Stimulated activated CD4-positive, alpha-beta T cell treated with anti-CD3 and anti-CD28 coated beads, Interleukin-15, amount 100 ng/mL, for 48 hours (primary cell): ENCODE data around the gene UBE2L3.
"Not testable (repeated sequence)": the region's sequence is repeated elsewhere in the genome, so short reads cannot be mapped to it uniquely, and the experiment has no call there.

Source experiments
- DNase-seq, 2 donors: peaks; one replicate each; pipeline ENCODE4 v3.0.0-alpha.2; 2020; ENCODE audit warnings: low read depth in 2 of 2

The UBE2L3 gene

DNA sequence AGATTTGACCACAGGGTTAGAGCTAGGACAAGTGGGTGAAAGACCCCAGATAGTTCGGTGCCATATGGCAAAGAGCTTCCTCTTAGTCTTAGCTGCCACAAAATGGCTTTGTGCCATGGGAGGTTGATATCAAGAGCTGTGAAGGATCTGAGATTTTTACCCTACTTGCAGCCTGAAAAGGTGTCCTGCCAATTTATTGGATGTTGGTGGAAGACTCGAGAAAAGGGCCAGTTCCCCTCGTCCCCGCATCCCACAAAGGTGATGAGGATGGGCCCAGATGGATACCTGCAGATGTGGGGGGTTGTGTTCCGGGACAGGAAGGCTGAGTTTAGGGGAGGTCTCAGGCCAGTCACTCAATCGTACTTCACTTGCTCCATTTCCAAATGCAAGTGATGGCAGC is 35.1 kb downstream of the UBE2L3 start:
- no peak for DNase-seq

DNA sequence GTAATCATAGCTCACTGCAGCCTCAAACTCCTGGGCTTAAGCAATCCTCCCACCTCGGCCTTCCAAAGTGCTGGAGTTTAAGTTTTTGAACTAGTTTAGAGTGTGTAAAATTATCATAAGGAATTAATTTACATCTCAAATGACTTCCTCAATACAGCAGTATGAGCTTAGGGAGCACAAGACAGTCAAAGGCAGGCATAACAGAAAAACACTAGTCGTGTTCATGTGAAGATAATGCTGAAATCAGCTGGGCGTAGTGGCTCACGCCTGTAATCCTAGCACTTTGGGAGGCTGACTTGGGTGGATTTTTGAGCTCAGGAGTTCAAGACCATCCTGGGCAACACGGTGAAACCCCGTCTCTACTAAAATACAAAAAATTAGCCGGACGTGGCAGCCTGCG is 36.5 kb downstream of the UBE2L3 start:
- DNase-seq: no peak

DNA sequence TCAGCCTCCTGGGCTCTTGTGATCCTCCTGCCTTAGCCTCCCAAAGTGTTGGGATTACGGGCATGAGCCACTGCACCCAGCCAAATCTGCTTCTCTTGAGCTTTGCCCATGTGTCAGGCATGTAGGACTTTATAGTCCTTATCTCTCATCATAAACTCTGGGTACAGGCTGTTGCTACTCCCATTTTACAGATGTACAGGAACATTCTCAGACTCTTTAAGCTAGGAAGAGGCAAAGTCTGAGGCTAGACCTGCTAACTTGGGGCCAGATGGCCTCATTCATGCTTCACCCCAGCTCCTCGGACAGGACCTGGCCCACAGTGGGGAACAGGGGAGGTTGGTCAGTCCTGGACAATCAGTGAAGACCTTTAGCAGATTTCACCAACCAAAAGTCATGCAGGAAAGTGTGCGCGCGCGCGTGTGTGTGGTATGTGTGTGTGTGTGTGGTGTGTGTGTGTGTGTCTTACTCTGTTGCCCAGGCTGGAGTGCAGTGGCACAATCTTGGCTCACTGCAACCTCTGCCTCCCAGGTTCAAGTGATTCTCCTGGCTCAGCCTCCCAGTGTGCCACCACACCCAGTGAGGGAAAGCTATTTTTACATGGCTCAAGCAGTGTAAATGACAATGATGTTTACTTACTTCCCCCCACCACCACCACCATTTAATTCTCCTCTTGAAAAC is 38.5 kb downstream of the UBE2L3 start:
- DNase-seq: no peak

DNA sequence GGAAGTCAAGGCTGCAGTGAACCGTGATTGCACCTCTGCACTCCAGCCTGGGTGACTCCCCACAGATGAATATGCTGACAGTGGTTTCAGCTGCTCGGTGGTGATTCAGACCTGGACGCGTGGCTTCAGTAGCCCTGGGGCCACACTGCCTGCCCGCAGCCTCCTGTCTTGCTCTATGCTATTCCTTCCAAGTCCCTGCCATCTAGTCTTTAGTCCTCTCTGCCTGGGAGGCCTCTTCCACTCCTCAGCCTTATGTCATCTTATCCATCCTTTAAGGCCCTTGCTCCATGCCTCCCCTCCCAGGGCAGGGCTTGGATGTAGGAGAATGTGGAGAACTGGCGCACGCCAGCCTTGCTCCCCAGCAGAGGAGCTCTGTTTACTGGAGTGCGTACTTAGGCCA is 39.3 kb downstream of the UBE2L3 start:
- DNase-seq: no peak

DNA sequence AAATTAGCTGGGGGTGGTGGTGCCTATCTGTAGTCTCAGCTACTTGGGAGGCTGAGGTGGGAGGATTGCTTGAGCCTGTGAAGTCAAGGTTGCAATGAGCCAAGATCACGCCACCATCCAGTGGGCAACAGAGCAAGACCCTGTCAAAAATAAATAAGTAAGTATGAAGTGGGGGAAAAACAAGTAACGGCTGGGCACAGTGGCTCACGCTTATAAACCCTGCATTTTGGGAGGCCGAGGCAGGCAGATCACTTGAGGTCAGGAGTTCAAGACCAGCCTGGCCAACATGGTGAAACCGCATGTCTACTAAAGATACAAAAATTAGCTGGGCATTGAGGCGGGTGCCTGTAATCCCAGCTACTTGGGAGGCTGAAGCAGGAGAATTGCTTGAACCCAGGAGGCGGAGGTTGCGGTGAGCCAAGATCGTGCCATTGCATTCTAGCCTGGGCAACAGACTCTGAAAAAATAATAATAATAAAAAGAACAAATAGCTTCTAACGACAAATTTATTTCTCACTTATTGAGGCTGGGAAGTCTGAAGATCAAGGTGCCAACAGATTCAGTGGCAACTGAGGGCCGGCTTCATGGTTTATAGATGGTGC is 42.1 kb downstream of the UBE2L3 start:
- DNase-seq: not testable (repeated sequence)

DNA sequence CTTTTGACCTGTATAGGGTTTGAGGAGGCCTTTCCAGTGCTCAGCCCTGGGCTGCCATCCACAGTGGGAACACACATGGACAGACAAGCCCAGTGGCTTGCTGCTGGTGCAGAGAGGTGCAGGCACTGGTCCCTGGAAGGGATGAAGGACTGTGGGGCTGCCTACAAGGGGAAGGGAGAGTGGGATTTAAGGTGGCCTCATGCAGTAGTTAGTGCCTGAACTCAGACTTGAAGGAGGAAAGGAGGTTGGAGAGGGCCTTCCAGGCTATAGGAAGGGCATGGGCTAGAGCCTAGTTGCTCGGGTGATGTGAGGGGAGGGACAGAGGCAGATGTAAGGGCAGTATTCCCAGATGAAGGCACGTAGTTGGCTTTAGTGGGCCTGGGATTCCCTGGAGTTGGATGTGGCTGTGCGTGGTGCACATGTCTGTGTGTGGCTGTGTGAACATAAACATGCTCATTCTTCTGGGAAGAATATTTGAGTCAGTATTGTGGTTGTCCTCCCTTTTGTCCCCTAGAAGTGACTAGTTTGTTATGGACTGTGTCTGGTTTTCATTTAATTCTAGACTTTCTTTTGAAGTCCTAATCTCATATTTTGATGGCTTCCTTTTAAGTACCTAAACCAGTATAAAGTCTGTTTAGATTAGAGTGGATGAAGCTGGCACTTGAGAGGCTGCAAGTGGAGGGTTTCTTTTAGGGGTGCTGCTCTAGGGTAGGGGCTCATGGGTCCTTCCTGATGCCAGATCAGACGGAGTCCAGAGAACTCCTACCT is 43.9 kb downstream of the UBE2L3 start:
- DNase-seq: no peak

DNA sequence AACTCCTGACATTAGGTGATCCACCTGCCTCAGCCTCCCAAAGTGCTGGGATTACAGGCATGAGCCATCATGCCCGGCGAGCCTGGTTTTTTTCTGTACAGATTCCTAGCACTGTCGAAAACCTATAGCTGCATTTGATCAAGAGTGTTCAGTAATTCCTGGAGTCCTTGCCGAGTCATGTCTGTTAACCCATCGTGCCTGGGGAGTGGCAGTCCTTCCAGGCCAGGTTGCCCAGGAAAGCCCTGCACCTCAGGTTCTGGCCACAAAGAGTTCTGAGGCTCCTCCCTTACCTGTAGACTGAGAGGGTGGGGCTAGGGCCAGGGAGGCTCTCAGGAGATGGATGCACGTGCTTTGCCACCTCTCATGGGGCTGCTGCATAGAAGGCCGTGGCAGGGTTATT is 45.3 kb downstream of the UBE2L3 start:
- no peak for DNase-seq

DNA sequence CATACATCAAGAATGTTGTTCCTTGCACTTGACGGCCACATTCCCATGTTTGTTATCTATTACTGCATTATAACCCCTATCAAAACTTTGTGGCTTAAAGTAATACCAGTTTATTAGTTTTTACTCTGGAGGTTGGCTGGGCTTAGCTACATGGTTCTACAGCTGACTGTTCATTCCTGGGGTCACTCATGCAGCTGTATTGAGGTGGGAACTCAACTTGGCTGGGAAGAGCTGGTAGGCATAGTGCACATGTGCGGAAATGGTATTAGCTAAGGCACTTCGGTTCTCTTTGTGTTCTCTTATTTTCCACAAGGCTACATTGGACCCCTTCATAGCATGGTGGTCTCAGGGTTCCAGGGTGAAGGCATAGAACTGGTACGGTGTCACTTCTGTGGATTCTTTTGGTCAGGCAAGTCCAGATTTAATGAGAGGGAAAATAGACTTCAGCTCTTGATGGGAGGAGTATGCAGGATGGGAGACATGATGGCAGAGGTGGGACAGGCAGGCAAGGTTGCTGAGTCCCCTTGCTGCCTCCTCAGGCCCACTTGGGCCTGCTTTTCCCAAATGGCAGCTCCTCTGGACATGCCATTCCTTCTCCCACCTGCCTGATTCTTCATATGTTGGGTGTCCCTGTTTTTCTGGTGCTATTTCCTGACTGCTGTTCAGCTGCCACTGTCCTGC is 46.2 kb downstream of the UBE2L3 start:
- DNase-seq: no peak

DNA sequence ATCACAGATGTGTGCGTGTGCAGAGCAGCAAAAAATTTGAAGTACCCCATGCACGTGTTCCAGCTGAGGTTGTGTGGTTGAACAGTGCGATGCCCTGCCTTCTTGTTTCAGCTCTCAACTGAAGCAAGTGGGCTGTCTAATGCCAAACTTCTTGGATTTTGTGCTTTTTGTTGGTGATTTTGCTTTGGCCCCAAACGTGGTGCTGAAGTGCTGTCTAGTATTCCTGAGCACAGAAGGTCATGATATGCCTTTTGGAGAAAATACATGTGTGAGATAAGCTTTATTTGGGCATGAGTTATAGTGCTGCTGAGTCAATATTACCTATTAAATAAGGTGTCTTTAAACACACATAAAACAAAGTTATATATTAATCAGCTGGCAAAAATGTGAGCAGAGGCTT is 48.2 kb downstream of the UBE2L3 start:
- no peak for DNase-seq

DNA sequence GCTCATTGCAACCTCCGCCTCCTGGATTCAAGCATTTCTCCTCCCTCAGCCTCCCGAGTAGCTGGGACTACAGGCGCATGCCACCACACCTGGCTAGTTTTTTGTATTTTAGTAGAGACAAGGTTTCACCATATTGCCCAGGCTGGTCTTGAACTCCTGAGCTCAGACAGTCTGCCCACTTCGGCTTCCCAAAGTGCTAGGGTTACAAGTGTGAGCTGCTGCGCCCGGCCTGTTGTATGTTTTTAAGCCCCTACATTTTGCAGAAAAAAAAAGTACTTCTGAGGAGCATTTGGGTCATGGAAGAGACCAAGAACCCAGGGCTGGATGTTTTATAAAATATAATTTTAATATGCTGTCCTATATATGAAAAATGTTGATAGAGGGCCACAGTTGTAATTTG is 49.8 kb downstream of the UBE2L3 start:
- DNase-seq: not testable (repeated sequence)

DNA sequence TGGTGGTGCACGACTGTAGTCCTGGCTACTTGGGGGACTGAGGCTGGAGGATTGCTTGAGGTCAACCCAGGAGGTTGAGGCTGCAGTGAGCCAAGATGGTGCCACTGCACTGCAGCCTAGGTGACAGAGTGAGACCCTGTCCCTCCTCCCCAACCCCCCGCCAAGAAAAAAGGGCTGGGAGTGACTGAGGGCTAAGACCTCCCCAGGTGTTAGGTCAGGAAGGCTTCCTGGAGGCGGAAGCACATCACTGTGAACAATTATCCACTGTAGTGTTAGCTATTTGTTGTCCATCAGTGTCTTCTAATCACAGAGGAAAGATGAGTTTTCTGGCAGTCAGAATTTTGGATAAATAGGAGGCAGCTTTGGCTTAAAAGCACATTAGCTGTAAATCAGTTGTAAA is 53.5 kb downstream of the UBE2L3 start:
- DNase-seq: no peak

DNA sequence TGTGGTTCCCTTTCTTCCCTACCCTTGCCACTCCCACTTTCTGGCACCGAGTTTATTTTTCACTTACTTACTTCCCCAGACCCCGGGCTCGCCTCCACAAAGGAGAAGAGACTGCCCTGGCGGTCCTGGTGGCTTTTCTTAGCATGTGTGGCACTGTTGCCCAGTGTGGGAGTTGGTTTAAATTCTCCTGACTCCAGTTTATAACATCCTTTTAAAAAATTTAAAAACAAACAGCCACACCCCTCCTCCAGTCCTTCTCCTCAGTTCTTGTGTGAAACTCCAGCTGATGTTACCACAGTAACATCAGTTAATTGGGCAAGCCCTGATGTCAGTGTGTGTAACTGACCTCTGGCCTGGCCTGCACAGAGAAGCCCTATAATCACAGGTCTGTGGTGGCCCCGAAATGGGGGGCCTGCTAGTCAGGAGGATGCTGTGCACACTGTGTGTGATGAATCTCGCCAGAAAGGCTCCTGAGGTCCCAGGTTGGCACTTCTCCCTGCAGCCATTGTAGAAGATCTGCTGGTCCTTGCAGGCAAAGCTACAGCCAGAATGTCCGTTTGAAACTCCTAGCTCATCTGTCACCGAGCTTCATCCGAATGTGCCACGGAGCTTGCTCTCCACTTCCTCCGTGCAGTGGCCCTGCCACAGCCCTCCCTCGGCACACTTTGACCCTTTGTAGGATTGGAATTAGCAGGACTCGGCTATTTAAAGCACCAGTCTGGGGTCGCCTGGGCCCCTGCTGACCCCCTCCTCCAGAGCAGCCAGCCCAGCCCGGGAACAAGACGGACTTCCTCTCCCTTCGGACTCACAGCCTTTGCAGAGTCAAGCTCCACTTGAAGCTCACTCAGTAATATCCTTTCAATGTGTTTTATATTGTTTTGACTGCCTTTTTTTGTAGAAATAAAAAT is 54.8 kb downstream of the UBE2L3 start:
- DNase-seq: no peak

DNA sequence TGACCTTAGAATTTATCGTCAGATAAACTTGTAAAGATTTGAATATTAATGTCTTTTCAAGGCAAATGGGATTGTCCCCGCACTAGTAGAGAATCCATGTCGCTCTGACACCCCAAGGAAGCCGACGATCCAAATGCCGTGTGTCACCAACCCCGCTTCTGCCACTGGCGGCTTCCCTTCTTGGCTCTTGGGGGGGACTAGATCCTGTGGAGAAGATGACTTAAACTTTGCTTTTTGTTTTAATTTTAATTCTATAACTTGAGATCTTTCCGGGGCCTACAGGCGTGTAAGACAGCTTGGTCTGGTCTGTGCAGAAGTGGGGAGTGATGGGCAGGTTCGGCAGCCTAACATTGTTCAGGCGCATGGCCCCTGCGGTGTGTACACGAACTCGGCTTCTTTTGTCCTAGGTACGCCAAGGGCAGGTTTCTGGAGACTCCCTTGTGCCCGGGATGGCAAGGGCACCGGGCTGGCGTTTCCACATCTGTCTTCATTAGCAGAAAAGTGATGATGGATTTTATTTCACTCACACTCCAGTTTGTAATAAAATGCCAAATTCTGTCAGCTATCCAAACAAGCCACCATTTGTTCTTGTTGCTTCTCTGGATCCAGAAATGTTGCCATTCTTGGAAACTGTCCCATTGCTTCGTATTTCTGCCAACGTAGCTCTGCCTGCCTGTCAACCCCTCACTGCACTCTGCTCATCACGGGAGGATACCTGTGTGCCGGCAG is 55.6 kb downstream of the UBE2L3 start:
- DNase-seq: no peak

DNA sequence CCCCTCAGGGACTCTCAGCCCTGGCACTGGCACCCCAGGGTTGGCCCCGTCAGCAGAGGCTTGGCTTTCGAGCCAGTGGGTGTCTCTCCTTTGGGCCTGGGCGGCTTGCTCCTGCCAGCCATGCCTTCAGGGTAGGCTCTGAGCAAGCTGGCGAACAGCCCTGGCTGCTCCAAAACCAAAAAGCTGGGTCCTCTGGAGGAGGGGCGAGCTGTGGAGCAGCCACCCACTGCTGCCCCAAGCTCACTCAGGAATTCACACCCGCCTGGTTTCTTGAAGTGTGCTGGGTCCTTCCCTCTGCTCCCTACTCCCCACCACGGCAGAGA is 56.1 kb downstream of the UBE2L3 start:
- DNase-seq: no peak

DNA sequence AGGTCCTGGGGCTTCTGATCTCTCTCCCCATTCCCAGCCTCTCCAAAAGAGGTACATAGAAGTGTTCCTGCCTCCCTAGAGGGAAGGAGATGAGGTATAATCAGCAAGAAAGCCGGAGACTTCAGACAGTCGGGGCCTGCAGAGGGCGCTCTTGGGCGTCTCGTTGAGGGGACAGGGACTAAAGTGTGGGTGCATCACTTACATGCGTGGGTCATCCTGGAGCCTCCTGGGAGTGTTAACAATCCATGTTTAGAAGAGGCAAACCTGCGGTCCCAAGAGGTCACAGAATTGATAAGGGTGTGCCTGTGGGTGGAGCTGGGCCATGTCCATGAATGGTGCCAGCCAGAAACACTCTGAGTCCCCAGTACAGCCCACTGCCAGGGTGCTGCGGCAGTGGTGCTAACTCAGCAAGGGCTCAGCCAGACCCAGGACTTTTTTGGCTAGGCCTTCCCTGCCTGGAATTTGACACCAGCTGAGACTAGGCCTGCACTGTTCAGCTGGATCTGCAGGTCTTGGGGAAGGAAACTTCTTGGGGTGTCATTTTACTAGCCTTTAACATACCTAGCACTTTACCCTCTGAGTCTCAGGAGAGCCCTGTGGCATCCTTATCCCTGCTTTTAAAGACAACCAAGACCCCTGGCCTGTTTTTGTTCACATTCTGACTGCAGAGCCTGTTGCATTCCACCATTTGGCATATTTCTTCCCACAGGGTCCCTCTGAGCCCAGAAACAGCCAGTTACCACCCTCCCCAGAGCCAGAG is 56.8 kb downstream of the UBE2L3 start:
- peak; percentile 39 to 40 for DNase-seq

DNA sequence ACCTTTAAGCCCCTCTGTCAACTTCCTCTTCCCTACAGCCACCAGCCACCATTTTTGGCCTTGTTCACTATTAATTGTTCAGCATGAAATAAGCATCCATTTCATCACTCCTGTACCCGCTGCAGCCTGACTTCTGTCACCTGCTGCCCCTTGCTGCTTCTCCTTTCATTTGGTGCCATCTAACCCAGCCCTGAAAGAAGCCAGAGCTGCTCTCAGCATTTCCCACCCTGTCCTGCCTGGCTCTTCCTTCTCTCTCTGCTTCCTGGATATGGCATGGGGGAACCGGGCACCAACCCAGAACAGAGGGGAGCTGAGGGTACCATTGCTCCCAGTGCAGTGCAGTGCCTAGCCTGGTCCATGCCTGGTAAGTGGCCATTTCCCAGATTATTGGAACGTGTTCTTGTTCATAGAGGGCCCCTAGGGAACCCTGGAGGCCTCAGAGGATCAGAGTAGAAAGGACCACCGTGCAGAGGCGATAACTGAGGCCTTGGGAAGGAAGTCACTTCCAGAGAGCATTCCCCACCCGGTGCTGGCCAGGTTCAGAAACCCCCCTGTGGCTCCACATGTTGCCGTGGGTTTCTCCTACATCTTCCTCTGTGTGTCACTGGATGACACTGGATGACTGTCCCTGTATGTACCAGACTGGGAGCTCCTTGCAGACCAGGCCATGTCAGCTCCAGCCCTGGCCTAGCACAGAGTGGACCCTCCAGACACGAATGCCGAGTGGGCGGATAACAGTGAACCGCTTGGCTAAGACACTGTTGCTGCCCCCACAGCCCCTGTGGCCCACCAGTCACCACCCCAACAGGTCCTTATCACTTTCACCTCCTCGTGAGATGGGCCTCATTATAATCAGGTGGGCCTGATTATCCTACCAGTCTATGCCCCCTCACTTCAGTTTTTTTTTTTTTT is 57.6 kb downstream of the UBE2L3 start:
- DNase-seq: no peak

DNA sequence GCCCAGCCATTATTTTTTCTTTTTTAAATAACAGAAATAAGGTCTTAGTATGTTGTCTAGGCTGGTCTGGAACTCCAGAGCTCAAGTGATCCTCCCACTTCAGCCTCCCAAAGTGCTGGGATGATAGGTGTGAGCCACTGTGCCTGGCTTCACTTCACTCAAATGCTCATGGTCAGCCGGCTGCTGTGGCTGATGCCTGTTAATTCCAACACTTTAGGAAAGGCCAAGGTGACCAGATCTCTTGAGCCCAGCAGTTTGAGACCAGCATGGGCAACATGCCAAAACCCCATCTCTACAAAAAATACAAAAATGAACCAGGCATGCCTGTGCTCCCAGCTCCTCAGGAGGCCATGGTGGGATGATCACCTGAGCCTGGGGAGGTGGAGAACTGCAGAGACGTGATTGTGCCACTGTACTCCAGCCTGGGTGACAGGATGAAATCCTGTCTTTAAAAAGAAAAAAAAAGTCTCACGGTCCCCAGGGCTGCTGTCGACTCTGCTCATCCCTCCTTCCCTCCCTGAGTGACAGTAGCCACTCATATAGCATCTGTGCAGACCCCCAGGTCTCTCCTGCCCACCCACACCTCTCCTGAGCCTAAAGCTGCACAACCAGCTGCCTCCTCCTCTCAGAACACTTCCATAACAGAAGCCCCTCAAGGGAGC is 58.7 kb downstream of the UBE2L3 start:
- DNase-seq: no peak

DNA sequence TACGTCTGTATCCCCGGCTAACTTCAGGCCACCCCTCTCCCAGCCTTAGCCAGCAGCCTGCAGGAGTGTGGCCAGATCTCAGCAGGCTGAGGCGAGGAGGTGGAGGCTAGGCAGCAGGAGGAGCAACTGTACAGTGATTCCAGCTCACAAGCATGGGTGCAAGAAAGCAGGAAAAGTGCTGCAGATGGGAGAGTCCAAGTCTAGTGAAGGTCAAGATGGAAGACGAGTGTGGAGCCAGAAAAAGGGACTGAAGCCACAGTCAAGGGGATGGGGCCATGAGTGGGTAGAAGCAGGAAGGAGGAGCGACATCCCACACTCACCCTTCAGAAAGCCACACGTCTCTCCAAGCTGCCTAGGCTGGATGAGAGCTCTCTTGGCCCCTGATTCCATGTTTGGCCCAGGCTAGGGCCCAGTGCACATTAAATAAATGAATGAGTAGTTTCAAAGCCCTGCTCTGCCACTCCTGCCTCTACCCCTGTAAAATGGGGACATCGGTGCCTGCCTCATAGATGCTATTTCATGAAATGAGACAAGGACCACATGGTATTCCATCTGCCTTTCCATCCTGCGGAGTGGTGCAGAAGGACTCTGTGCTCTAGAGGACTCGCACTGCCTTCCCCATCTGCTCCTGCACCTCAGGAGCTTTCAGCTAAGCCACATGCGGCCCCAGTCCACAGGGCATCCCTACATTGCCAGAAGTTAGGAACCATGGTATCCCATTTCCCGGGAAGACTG is 59.4 kb downstream of the UBE2L3 start:
- DNase-seq: no peak
